GM12878 (cell line): ENCODE data around the gene GPSM1. TPM values are rescaled to one million over a fixed set of nuclear protein-coding genes. Genes with fewer than 3 reads are reported as not detected.

Experiments
- ATAC-seq: fragments of 200-7000 bp; cut with Tn5 transposase; 3 replicates; pipeline ENCODE4 v1.9.1; 2020; ENCODE audit warnings: mild to moderate bottlenecking, moderate library complexity
- BruUV-seq: library from RNA; stranded (reverse); fragments of 400-500 nt; replicated peaks from 2 replicates; lab custom pipeline; 2021; lab: Mats Ljungman, UMichigan
- CTCF ChIA-PET: fragments of 300-600 bp; sonication (Branson Sonifier 250); formaldehyde crosslinking; extraction: SDS; loops from one replicate; lab custom pipeline; 2021; ENCODE audit warnings: inconsistent platforms; lab: Yijun Ruan, JAX
- POLR2A ChIA-PET: fragments of 350-600 bp; formaldehyde crosslinking; extraction: SDS; loops from one replicate; lab custom pipeline; 2021; ENCODE audit warnings: inconsistent platforms; lab: Charles Lee
- RAD21 ChIA-PET: fragments of 300-600 bp; sonication (Branson Sonifier 250); formaldehyde crosslinking; loops from one replicate; lab custom pipeline; 2023; ENCODE audit warnings: antibody characterized with exemption; ENCODE audit not compliant: unreplicated experiment; lab: Charles Lee
- SMC1A ChIA-PET: fragments of 300-600 bp; sonication (Branson Sonifier 250); formaldehyde crosslinking; loops from one replicate; lab custom pipeline; 2023; ENCODE audit not compliant: unreplicated experiment, uncharacterized antibody; lab: Charles Lee
- DNase-seq: peaks from one replicate; pipeline ENCODE4 v3.0.0-alpha.2; 2011; ENCODE audit warnings: low read depth, low spot score
- FAIRE-seq: peaks from 3 replicates; lab custom pipeline; 2011; peaks lifted over from hg19 to GRCh38; lab: Jason Lieb, UNC
- H2AFZ ChIP-seq: 2 replicates; pipeline ENCODE4 v1.6.0; 2011; ENCODE audit warnings: low read depth, low read length, control low read depth; ENCODE audit not compliant: control insufficient read depth
- H3K27ac ChIP-seq: 2 replicates; pipeline ENCODE4 v1.5.1; 2011; ENCODE audit warnings: control low read depth; ENCODE audit not compliant: control insufficient read depth, insufficient read depth
- H3K27me3 ChIP-seq, 2 experiments: replicated peaks in 1 of 2; 2 replicates each; pipeline versions ENCODE4 v1.6.0 to v1.6.1; 2011; ENCODE audit warnings: low read length in 1 of 2; ENCODE audit not compliant: control insufficient read depth in 2 of 2, insufficient read depth in 2 of 2
- H3K36me3 ChIP-seq, 2 experiments: 2 replicates each; pipeline ENCODE4 v1.5.1; 2011; ENCODE audit warnings: low read length in 1 of 2; ENCODE audit not compliant: control insufficient read depth in 2 of 2, insufficient read depth in 2 of 2
- H3K4me1 ChIP-seq: 2 replicates; pipeline ENCODE4 v1.6.1; 2011; ENCODE audit warnings: mild to moderate bottlenecking, low read length, moderate library complexity, mixed read lengths; ENCODE audit not compliant: control insufficient read depth, insufficient read depth
- H3K4me2 ChIP-seq: 2 replicates; pipeline ENCODE4 v1.6.0; 2011; ENCODE audit warnings: control low read depth; ENCODE audit not compliant: control insufficient read depth, insufficient read depth
- H3K4me3 ChIP-seq: fragments of 200-600 bp; sonication (generic); 2 replicates; pipeline ENCODE4 v1.5.1; 2016
- H3K79me2 ChIP-seq: 2 replicates; pipeline ENCODE4 v1.6.0; 2011; ENCODE audit warnings: low read length; ENCODE audit not compliant: control insufficient read depth, insufficient read depth
- H3K9ac ChIP-seq: 2 replicates; pipeline ENCODE4 v1.8.0; 2011; ENCODE audit warnings: low read length, control low read depth, mixed read lengths; ENCODE audit not compliant: control insufficient read depth, insufficient read depth
- H3K9me3 ChIP-seq: replicated peaks from 3 replicates; pipeline ENCODE4 v1.5.1; 2011; ENCODE audit warnings: mild to moderate bottlenecking, low read length; ENCODE audit not compliant: control insufficient read depth, insufficient read depth
- H4K20me1 ChIP-seq: 2 replicates; pipeline ENCODE4 v1.6.0; 2011; ENCODE audit not compliant: control insufficient read depth, insufficient read depth
- BRCA1 ChIP-seq: IDR thresholded peaks from 2 replicates; pipeline ENCODE4 v1.6.1; 2011; ENCODE audit warnings: low read depth, low read length, improper control_type of control experiment
- CBX3 ChIP-seq: fragments of 200-600 bp; sonication (generic); IDR thresholded peaks from 2 replicates; pipeline ENCODE4 v1.6.1; 2016; ENCODE audit warnings: low read depth, borderline replicate concordance
- CREM ChIP-seq: IDR thresholded peaks from 2 replicates; pipeline ENCODE4 v1.6.1; 2014; ENCODE audit warnings: antibody characterized with exemption, low read depth
- EP300 ChIP-seq, 2 experiments: fragments of 150-350 bp in 1 of 2; IDR thresholded peaks; 2 replicates each; pipeline ENCODE4 v1.6.1; 2011 to 2012; ENCODE audit warnings: low read depth in 2 of 2, low read length in 2 of 2, borderline replicate concordance in 1 of 2, improper control_type of control experiment in 1 of 2, inconsistent platforms in 1 of 2; ENCODE audit not compliant: control insufficient read depth in 1 of 2
- NBN ChIP-seq: fragments of 450-650 bp; IDR thresholded peaks from 2 replicates; pipeline ENCODE4 v1.6.1; 2016
- NR2C1 ChIP-seq: fragments of 450-650 bp; IDR thresholded peaks from 2 replicates; pipeline ENCODE4 v1.6.1; 2017; ENCODE audit warnings: antibody characterized with exemption, mild to moderate bottlenecking, moderate library complexity
- NR2C2 ChIP-seq: IDR thresholded peaks from 2 replicates; pipeline ENCODE4 v1.6.1; 2011; ENCODE audit warnings: borderline replicate concordance, low read depth; ENCODE audit not compliant: control insufficient read depth, insufficient read length
- RB1 ChIP-seq: fragments of 450-650 bp; formaldehyde crosslinking; IDR thresholded peaks from 2 replicates; pipeline ENCODE4 v1.6.1; 2017; ENCODE audit warnings: mild to moderate bottlenecking, borderline replicate concordance
- RELA ChIP-seq: fragments of 450-650 bp; IDR thresholded peaks from 2 replicates; pipeline ENCODE4 v1.8.0; 2014; ENCODE audit warnings: borderline replicate concordance; ENCODE audit not compliant: partially characterized antibody
- SIN3A ChIP-seq: IDR thresholded peaks from 2 replicates; pipeline ENCODE4 v1.6.1; 2012; ENCODE audit warnings: low read depth, low read length, improper control_type of control experiment
- SPI1 ChIP-seq: IDR thresholded peaks from 2 replicates; pipeline ENCODE4 v1.6.1; 2011; ENCODE audit warnings: low read depth, mild to moderate bottlenecking, low read length, moderate library complexity, borderline replicate concordance; ENCODE audit not compliant: insufficient read depth
- STAT3 ChIP-seq: IDR thresholded peaks from 2 replicates; pipeline ENCODE4 v1.6.1; 2011; ENCODE audit warnings: low read depth, low read length, improper control_type of control experiment
- ZNF207 ChIP-seq: fragments of 450-650 bp; IDR thresholded peaks from 2 replicates; pipeline ENCODE4 v1.6.1; 2014; ENCODE audit warnings: antibody characterized with exemption, mild to moderate bottlenecking, borderline replicate concordance
- ZNF592 ChIP-seq: fragments of 450-650 bp; IDR thresholded peaks from 2 replicates; pipeline ENCODE4 v1.6.1; 2017; ENCODE audit warnings: mild to moderate bottlenecking, moderate library complexity
- WGBS: methylation state at CpG from one replicate; pipeline ENCODE4 v1.1.6; 2016; ENCODE audit warnings: low lambda C conversion rate; ENCODE audit not compliant: insufficient replicate concordance, insufficient coverage; ENCODE audit errors: missing lambda C conversion rate; 5-methylcytosine and 5-hydroxymethylcytosine counted together
- in situ Hi-C: fragments of 300-500 bp; cut with MboI; formaldehyde crosslinking; loops from 9 replicates; pipeline ENCODE4 v1.14.3; 2018; ENCODE audit warnings: mixed read lengths
- intact Hi-C: fragments of 100-400 bp; cut with micrococcal nuclease; formaldehyde crosslinking; loops from one replicate; pipeline ENCODE4 v1.14.2; 2022; ENCODE audit not compliant: unreplicated experiment
- polyA plus RNA-seq, 11 experiments: library from polyadenylated mRNA; depleted of rRNA in 4 of 11; unstranded in 6 of 11; stranded (reverse) in 5 of 11; fragments of >200 nt; fragmentation: Nextera tagmentation in 4 of 11; fragmentation: Illumina TruSeq in 1 of 11; extraction: Ambion mirVana in 4 of 11; extraction: Trizol in 1 of 11; gene quantifications; 1 replicate in 1 of 11; 2 replicates in 10 of 11; pipeline versions ENCODE4 v1.2.1 to v1.2.3, GENCODE V29; 2011 to 2016; ENCODE audit warnings: inconsistent platforms in 2 of 11, missing spikeins in 2 of 11, low read depth in 1 of 11
- total RNA-seq, 4 experiments: library from RNA; depleted of rRNA in 3 of 4; stranded (reverse); fragments of >200 nt in 3 of 4; fragmentation: Illumina TruSeq in 1 of 4; extraction: Trizol in 1 of 4; gene quantifications; 2 replicates each; pipeline versions ENCODE4 v1.2.1 to v1.2.3, GENCODE V29; 2013 to 2021
- TF ChIP-seq, protein P1 (sequence below): fragments of 450-650 bp; IDR thresholded peaks from 2 replicates; pipeline ENCODE4 v1.6.1; 2017; ENCODE audit warnings: low read depth, mild to moderate bottlenecking, moderate library complexity
- TF ChIP-seq, protein P2 (sequence below): IDR thresholded peaks from 2 replicates; pipeline ENCODE4 v1.6.1; 2012; ENCODE audit warnings: low read depth, low read length, improper control_type of control experiment
- TF ChIP-seq, protein P3 (sequence below): fragments of 450-650 bp; IDR thresholded peaks from 2 replicates; pipeline ENCODE4 v1.6.1; 2017; ENCODE audit warnings: mild to moderate bottlenecking

Gene GPSM1
- total and polyA plus RNA-seq, 10 of the 15 experiments (the other 5 are each of a cell fraction or from before 2014, with no cell fraction given) = 0.04 to 0.10 (median 0.10) TPM; not detected in 7

DNA sequence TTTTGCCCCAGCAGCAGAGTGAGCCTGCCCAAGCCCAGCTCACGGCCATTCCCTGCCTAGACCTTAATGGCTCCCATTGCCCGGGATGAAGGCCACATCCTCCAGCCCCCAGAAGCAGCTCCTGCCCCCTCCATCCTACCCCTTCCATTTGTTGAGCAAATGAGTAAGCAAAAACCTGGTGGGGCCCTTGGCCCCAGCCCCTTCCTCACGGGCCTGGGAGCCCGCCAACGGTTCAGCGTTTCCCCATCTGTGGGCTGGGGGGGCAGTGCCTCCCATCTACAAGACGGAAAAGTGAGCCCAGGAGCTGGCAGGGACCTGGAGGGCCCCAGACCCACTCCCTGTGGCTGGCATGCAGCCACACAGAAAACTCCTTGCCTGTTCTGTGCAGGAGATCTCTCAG lies 27.8 kb upstream of the GPSM1 start:
- ATAC-seq = no peak
- Histone ChIP-seq H2AFZ (no peak overlapping the region), H3K79me2 (no peaks in the 10 kb centered on the region), H3K27me3 (no peaks in the 10 kb centered on the region), H4K20me1 (no peaks in the 10 kb centered on the region), H3K36me3 (no peaks in the 10 kb centered on the region), H3K4me1 (no peaks in the 10 kb centered on the region), H3K4me2 (no peak overlapping the region), H3K4me3 (no peak overlapping the region), H3K27ac (no peak overlapping the region), H3K9me3 (no peaks in the 10 kb centered on the region), H3K9ac (no peak overlapping the region)
- in situ Hi-C loops (no loop called here), intact Hi-C loops (no loop called here)
- WGBS = 16% methylated on average over 7 of the region's 7 CpGs
- RAD21 ChIA-PET = no interaction called here
- POLR2A ChIA-PET = no interaction called here
- DNase-seq = no peak
- CTCF ChIA-PET = no interaction called here
- no peak for FAIRE-seq
- no TSS peak for BruUV-seq
- SMC1A ChIA-PET = no interaction called here
- TF ChIP-seq ZNF207 (no peak), SPI1 (no peak), STAT3 (no peak), NBN (no peak), BRCA1 (no peak), SIN3A (no peak), CREM (no peak), NR2C2 (no peak), RELA (no peak), CBX3 (no peak), ZNF592 (no peak), NR2C1 (no peak), RB1 (no peak), EP300 (IDR thresholded peaks at IDR 0.05; ENCODE audit: borderline replicate concordance in 1 of 2, control insufficient read depth in 1 of 2, low read depth in 2 of 2, low read length in 2 of 2) (no peak)
- TF ChIP-seq, protein P1, sequence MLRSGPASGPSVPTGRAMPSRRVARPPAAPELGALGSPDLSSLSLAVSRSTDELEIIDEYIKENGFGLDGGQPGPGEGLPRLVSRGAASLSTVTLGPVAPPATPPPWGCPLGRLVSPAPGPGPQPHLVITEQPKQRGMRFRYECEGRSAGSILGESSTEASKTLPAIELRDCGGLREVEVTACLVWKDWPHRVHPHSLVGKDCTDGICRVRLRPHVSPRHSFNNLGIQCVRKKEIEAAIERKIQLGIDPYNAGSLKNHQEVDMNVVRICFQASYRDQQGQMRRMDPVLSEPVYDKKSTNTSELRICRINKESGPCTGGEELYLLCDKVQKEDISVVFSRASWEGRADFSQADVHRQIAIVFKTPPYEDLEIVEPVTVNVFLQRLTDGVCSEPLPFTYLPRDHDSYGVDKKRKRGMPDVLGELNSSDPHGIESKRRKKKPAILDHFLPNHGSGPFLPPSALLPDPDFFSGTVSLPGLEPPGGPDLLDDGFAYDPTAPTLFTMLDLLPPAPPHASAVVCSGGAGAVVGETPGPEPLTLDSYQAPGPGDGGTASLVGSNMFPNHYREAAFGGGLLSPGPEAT = no peak
- TF ChIP-seq, protein P2, sequence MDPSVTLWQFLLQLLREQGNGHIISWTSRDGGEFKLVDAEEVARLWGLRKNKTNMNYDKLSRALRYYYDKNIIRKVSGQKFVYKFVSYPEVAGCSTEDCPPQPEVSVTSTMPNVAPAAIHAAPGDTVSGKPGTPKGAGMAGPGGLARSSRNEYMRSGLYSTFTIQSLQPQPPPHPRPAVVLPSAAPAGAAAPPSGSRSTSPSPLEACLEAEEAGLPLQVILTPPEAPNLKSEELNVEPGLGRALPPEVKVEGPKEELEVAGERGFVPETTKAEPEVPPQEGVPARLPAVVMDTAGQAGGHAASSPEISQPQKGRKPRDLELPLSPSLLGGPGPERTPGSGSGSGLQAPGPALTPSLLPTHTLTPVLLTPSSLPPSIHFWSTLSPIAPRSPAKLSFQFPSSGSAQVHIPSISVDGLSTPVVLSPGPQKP = no peak
- TF ChIP-seq, protein P3, sequence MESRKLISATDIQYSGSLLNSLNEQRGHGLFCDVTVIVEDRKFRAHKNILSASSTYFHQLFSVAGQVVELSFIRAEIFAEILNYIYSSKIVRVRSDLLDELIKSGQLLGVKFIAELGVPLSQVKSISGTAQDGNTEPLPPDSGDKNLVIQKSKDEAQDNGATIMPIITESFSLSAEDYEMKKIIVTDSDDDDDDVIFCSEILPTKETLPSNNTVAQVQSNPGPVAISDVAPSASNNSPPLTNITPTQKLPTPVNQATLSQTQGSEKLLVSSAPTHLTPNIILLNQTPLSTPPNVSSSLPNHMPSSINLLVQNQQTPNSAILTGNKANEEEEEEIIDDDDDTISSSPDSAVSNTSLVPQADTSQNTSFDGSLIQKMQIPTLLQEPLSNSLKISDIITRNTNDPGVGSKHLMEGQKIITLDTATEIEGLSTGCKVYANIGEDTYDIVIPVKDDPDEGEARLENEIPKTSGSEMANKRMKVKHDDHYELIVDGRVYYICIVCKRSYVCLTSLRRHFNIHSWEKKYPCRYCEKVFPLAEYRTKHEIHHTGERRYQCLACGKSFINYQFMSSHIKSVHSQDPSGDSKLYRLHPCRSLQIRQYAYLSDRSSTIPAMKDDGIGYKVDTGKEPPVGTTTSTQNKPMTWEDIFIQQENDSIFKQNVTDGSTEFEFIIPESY = no peak
